Neural cell (in vitro differentiated cells): ENCODE measurements around the gene COL28A1. TPM values are rescaled to one million over a fixed set of nuclear protein-coding genes. Genes with fewer than 3 reads are reported as not detected.

Experiments used
- H2AFZ ChIP-seq: fragments of 200-600, 300-800 bp; sonication (generic), shearing (Covaris generic); 2 replicates; pipeline ENCODE4 v1.6.0; 2014; ENCODE audit warnings: low read depth, mild to moderate bottlenecking, antibody characterized with exemption, low read length, moderate library complexity
- H3F3A ChIP-seq: fragments of 200-600 bp; shearing (Covaris generic); 2 replicates; pipeline ENCODE4 v1.6.1; 2016; ENCODE audit warnings: mild to moderate bottlenecking, moderate library complexity, mixed read lengths, antibody characterized with exemption, low read length; ENCODE audit not compliant: insufficient read depth, poor library complexity, severe bottlenecking
- H3K27ac ChIP-seq: fragments of 200-600, 300-800 bp; sonication (generic), shearing (Covaris generic); 2 replicates; pipeline ENCODE4 v1.5.1; 2014; ENCODE audit warnings: mild to moderate bottlenecking, low read length, moderate library complexity
- H3K27me3 ChIP-seq: fragments of 300-800, 200-600 bp; sonication (generic), shearing (Covaris generic); 2 replicates; pipeline ENCODE4 v1.6.0; 2014; ENCODE audit warnings: mild to moderate bottlenecking, low read depth, low read length, moderate library complexity; ENCODE audit not compliant: insufficient read depth
- H3K36me3 ChIP-seq: fragments of 300-800, 200-600 bp; sonication (generic), shearing (Covaris generic); 2 replicates; pipeline ENCODE4 v1.5.1; 2014; ENCODE audit warnings: mild to moderate bottlenecking, antibody characterized with exemption, low read length, moderate library complexity; ENCODE audit not compliant: insufficient read depth
- H3K4me2 ChIP-seq: fragments of 300-800, 200-600 bp; sonication (generic), shearing (Covaris generic); 2 replicates; pipeline ENCODE4 v1.6.0; 2014; ENCODE audit warnings: mild to moderate bottlenecking, low read length
- H3K4me3 ChIP-seq: fragments of 300-800, 200-600 bp; sonication (generic), shearing (Covaris generic); 2 replicates; pipeline ENCODE4 v1.5.1; 2014; ENCODE audit warnings: mild to moderate bottlenecking, low read length, moderate library complexity
- H3K79me2 ChIP-seq: fragments of 200-600 bp; shearing (Covaris generic); replicated peaks from 2 replicates; pipeline ENCODE4 v1.6.0; 2014; ENCODE audit warnings: mild to moderate bottlenecking, low read length, moderate library complexity; ENCODE audit not compliant: insufficient read depth
- H3K9ac ChIP-seq: fragments of 300-800, 200-600 bp; sonication (generic), shearing (Covaris generic); 2 replicates; pipeline ENCODE4 v1.6.1; 2016; ENCODE audit warnings: mild to moderate bottlenecking, low read length, mixed read lengths
- H3K9me2 ChIP-seq: fragments of 200-600 bp; shearing (Covaris generic); 2 replicates; pipeline ENCODE4 v1.6.1; 2016; ENCODE audit warnings: mild to moderate bottlenecking, low read length, mixed read lengths; ENCODE audit not compliant: insufficient read depth
- H3K9me3 ChIP-seq: fragments of 200-600, 300-800 bp; sonication (generic), shearing (Covaris generic); 2 replicates; pipeline ENCODE4 v1.6.1; 2016; ENCODE audit warnings: mild to moderate bottlenecking, mixed run types, low read length, moderate library complexity, mixed read lengths
- H4K20me1 ChIP-seq: fragments of 200-600 bp; shearing (Covaris generic); 2 replicates; pipeline ENCODE4 v1.6.1; 2016; ENCODE audit warnings: mild to moderate bottlenecking, mixed run types; ENCODE audit not compliant: insufficient read depth
- CTCF ChIP-seq: fragments of 450-650 bp; IDR thresholded peaks from 2 replicates; pipeline ENCODE4 v1.5.1; 2014; ENCODE audit warnings: antibody characterized with exemption, mild to moderate bottlenecking, moderate library complexity; ENCODE audit not compliant: poor library complexity, severe bottlenecking
- EP300 ChIP-seq: fragments of 450-650 bp; conservative IDR thresholded peaks from 2 replicates; pipeline ENCODE4 v1.6.1; 2014; ENCODE audit warnings: antibody characterized with exemption, mild to moderate bottlenecking, moderate library complexity; ENCODE audit not compliant: poor library complexity, severe bottlenecking
- EZH2 ChIP-seq: fragments of 200-600, 300-800 bp; shearing (Covaris generic), sonication (generic); IDR thresholded peaks from 2 replicates; pipeline ENCODE4 v1.6.1; 2014; ENCODE audit warnings: antibody characterized with exemption, low read length, borderline replicate concordance, mild to moderate bottlenecking; ENCODE audit not compliant: insufficient read depth, poor library complexity, severe bottlenecking
- MXI1 ChIP-seq: fragments of 450-650 bp; conservative IDR thresholded peaks from 2 replicates; pipeline ENCODE4 v1.6.1; 2014; ENCODE audit warnings: antibody characterized with exemption, mild to moderate bottlenecking; ENCODE audit not compliant: poor library complexity, severe bottlenecking
- POLR2AphosphoS5 ChIP-seq: IDR thresholded peaks from 2 replicates; pipeline ENCODE4 v1.6.1; 2012
- RAD21 ChIP-seq: fragments of 450-650 bp; conservative IDR thresholded peaks from 2 replicates; pipeline ENCODE4 v1.6.1; 2014; ENCODE audit warnings: antibody characterized with exemption, mild to moderate bottlenecking, moderate library complexity
- TAF1 ChIP-seq: IDR thresholded peaks from 2 replicates; pipeline ENCODE4 v1.6.1; 2012; ENCODE audit warnings: low read depth
- polyA plus RNA-seq: library from polyadenylated mRNA; depleted of rRNA; stranded (reverse); fragments of >200 nt; gene quantifications from 2 replicates; pipeline ENCODE4 v1.2.3, GENCODE V29; 2014
- TF ChIP-seq, protein P1 (sequence below): IDR thresholded peaks from 2 replicates; pipeline ENCODE4 v1.6.1; 2012; ENCODE audit warnings: borderline replicate concordance

COL28A1 gene
- polyA plus RNA-seq, 1 donor from 2014 or later: 1.0 TPM

DNA sequence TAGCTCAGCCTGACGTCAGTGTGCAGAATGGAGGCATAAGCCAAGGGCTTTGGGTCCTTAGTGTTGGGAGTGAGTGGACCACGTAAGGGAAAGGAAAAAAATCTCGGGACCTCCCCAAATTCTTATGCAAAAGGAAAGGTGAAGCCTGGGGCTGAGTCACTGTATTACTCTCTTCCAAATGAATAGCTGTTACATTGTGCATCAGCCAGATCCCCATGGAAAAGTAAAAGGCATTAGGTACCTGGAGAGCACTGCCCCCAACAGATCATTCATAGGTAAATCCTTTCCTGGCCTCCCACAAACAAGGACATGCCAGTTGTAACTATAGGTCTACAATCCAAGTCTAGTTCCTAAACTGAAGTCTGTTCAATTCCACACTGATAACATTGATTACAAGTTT, 182.8 kb downstream of the COL28A1 start:
- Histone ChIP-seq H2AFZ (no peak overlapping the region), H3F3A (no peaks in the 10 kb centered on the region), H3K79me2 (no peaks in the 10 kb centered on the region), H3K9me2 (no peaks in the 10 kb centered on the region), H3K27ac (no peak overlapping the region), H3K4me3 (no peak overlapping the region), H3K9me3 (no peaks in the 10 kb centered on the region), H3K36me3 (no peaks in the 10 kb centered on the region), H3K9ac (no peak overlapping the region), H3K4me2 (no peak overlapping the region), H4K20me1 (no peaks in the 10 kb centered on the region), H3K27me3 (no peaks in the 10 kb centered on the region)
- no peak for TF ChIP-seq EP300
- no peak for TF ChIP-seq TAF1
- TF ChIP-seq, protein P1, sequence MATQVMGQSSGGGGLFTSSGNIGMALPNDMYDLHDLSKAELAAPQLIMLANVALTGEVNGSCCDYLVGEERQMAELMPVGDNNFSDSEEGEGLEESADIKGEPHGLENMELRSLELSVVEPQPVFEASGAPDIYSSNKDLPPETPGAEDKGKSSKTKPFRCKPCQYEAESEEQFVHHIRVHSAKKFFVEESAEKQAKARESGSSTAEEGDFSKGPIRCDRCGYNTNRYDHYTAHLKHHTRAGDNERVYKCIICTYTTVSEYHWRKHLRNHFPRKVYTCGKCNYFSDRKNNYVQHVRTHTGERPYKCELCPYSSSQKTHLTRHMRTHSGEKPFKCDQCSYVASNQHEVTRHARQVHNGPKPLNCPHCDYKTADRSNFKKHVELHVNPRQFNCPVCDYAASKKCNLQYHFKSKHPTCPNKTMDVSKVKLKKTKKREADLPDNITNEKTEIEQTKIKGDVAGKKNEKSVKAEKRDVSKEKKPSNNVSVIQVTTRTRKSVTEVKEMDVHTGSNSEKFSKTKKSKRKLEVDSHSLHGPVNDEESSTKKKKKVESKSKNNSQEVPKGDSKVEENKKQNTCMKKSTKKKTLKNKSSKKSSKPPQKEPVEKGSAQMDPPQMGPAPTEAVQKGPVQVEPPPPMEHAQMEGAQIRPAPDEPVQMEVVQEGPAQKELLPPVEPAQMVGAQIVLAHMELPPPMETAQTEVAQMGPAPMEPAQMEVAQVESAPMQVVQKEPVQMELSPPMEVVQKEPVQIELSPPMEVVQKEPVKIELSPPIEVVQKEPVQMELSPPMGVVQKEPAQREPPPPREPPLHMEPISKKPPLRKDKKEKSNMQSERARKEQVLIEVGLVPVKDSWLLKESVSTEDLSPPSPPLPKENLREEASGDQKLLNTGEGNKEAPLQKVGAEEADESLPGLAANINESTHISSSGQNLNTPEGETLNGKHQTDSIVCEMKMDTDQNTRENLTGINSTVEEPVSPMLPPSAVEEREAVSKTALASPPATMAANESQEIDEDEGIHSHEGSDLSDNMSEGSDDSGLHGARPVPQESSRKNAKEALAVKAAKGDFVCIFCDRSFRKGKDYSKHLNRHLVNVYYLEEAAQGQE: no peak
- TF ChIP-seq RAD21: no peak
- no peak for TF ChIP-seq POLR2AphosphoS5

- H3K9me2 ChIP-seq: no peaks in the 10 kb centered on the region
- TF ChIP-seq EP300 (no peak), EZH2 (no peak), TAF1 (no peak), RAD21 (no peak), POLR2AphosphoS5 (no peak), MXI1 (no peak), CTCF (no peak)
- TF ChIP-seq, protein P1: no peak
- H3K27me3 ChIP-seq: no peaks in the 10 kb centered on the region
- no peaks in the 10 kb centered on the region for H3K36me3 ChIP-seq
- H3K79me2 ChIP-seq: no peaks in the 10 kb centered on the region
- H3K9me3 ChIP-seq: no peaks in the 10 kb centered on the region
- no peaks in the 10 kb centered on the region for H3F3A ChIP-seq
- H2AFZ ChIP-seq: no peak overlapping the region
- H3K4me2 ChIP-seq: no peak overlapping the region
- H3K27ac ChIP-seq: no peak overlapping the region
- no peak overlapping the region for H3K4me3 ChIP-seq
- H4K20me1 ChIP-seq: no peaks in the 10 kb centered on the region
- H3K9ac ChIP-seq: no peak overlapping the region
These were observed 183.8 kb downstream of the COL28A1 start for GRCh38 chr7:7351832-7352231.
